Spleen (tissue), 7 donors: Measurements from ENCODE around the gene MYO5A.

ENCODE experiments used
- CTCF ChIP-seq, 11 experiments: fragments of 200-600 bp in 7 of 11; fragments of 450-650 bp in 4 of 11; sonication (generic) in 4 of 11; IDR thresholded peaks in 8 of 11; conservative IDR thresholded peaks in 3 of 11; 1 replicate in 7 of 11; 2 replicates in 4 of 11; pipeline versions ENCODE4 v1.4.0 to v1.8.0; 2016 to 2021; ENCODE audit warnings: antibody characterized with exemption in 11 of 11, inconsistent platforms in 4 of 11, mild to moderate bottlenecking in 1 of 11
- POLR2AphosphoS5 ChIP-seq, 3 donors: sonication (generic); formaldehyde crosslinking; IDR thresholded peaks; one replicate each; pipeline ENCODE4 v1.5.1; 2017; ENCODE audit warnings: antibody characterized with exemption in 3 of 3
- donor health status: DM: no; HTN: no; CAD: no; lungs with moderate emphysema.
- donor health status: DM: no; HTN: no; CAD: no.
- donor health status: DM: no; HTN: no; CAD: no.

GRCh38 chr15:52306270-52306669, 222.4 kb downstream of the MYO5A start:
- no peak for TF ChIP-seq POLR2AphosphoS5 (IDR thresholded peaks at IDR 0.05)
- TF ChIP-seq CTCF (IDR thresholded peaks at IDR 0.05 in 8 of 11, conservative IDR thresholded peaks at IDR 0.05 in 3 of 11): no peak
